Vagina (tissue), 2 donors: ENCODE results near the gene SLC43A1.

ENCODE experiments used
- POLR2A ChIP-seq, 2 donors: fragments of 450-650 bp; IDR thresholded peaks; one replicate each; pipeline ENCODE4 v1.6.1; 2017; ENCODE audit warnings: antibody characterized with exemption in 2 of 2, mild to moderate bottlenecking in 2 of 2, moderate library complexity in 2 of 2
- POLR2AphosphoS5 ChIP-seq, 2 donors: sonication (generic); formaldehyde crosslinking; IDR thresholded peaks; one replicate each; pipeline ENCODE4 v1.9.0; 2017; ENCODE audit warnings: antibody characterized with exemption in 2 of 2, mild to moderate bottlenecking in 2 of 2, low read depth in 1 of 2; ENCODE audit not compliant: insufficient read depth in 1 of 2
- TF ChIP-seq, protein P1 (sequence below), 3 experiments: fragments of 450-650 bp in 2 of 3; fragments of 200-600 bp in 1 of 3; sonication (generic) in 1 of 3; IDR thresholded peaks; one replicate each; pipeline ENCODE4 v1.5.1; 2017 to 2019; ENCODE audit warnings: antibody characterized with exemption in 3 of 3, mild to moderate bottlenecking in 2 of 3, moderate library complexity in 2 of 3

DNA sequence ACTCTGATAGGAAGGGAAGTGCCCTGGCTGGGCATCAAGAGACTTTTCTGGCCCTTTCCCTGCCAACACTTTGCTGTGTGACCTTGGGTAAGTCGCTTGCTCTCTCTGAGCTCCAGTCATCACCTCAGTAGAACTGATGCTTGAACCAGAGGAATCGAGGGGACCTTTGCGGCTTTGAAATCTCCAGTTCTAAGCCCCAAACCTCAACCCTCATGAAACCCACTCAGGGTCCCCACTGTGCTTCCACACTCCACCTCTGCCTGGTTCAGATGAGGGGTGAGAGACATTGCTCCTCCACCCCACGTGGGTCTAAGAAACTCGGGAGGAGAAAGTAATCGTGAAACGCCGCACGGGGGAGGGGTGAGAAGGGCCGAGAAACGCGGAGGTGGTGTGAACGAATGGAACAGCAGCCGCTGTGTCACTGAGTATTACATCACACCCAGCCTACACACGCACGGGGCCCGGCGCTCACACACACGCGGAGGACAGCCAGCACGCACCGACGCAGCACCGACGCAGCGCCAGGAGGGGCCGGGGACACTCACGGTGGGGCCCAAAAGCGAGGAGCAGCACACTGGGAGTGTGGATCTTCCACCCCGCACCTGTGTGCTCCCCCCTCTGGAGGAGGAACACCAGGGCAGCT is 50.8 kb downstream of the SLC43A1 start:
- TF ChIP-seq, protein P1, sequence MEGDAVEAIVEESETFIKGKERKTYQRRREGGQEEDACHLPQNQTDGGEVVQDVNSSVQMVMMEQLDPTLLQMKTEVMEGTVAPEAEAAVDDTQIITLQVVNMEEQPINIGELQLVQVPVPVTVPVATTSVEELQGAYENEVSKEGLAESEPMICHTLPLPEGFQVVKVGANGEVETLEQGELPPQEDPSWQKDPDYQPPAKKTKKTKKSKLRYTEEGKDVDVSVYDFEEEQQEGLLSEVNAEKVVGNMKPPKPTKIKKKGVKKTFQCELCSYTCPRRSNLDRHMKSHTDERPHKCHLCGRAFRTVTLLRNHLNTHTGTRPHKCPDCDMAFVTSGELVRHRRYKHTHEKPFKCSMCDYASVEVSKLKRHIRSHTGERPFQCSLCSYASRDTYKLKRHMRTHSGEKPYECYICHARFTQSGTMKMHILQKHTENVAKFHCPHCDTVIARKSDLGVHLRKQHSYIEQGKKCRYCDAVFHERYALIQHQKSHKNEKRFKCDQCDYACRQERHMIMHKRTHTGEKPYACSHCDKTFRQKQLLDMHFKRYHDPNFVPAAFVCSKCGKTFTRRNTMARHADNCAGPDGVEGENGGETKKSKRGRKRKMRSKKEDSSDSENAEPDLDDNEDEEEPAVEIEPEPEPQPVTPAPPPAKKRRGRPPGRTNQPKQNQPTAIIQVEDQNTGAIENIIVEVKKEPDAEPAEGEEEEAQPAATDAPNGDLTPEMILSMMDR (IDR thresholded peaks at IDR 0.05), result no peak
- TF ChIP-seq POLR2A (IDR thresholded peaks at IDR 0.05) (no peak), POLR2AphosphoS5 (IDR thresholded peaks at IDR 0.05; ENCODE audit: insufficient read depth in 1 of 2, low read depth in 1 of 2) (no peak)
